Measurements from ENCODE around the gene FLNB.

Gene FLNB

DNA sequence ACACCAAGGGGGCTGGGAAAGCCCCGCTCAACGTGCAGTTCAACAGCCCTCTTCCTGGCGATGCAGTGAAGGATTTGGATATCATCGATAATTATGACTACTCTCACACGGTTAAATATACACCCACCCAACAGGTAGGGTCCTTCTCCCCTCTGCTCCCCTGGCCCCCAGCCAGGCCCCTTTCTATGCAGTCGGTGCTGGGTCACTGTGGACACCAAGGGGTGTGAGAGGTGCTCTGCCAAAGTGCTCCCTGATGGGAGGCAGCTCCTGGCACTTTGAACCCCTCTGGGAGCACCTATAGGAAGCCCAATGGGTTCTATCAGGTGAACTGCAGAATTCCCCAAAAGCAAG lies 103.9 kb downstream of the FLNB start:
- DNase-seq: no peak

DNA sequence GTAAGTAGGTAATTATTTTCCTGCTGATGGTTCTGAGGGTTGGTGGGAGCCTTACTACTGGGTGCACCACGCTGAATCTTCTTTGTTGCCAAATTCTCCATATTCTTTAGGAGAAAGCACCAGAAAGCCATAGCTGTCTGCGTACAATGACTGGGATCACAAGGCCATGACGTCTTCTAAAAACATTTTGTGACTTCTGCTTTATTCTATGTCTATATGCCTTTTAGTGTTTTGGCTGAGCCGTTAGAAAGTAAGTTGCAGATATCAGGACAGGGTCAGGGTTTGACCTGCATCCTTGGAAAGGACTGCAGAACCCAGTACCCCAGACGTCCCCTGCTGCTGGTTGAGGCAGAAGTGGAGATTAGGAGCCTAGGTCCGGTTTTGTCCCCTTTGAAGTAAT lies 107.0 kb downstream of the FLNB start:
- DNase-seq: no peak

GRCh38 chr3:58116161-58116955 lies 108.1 kb downstream of the FLNB start:
- DNase-seq: no peak

GRCh38 chr3:58116985-58117384 lies 108.8 kb downstream of the FLNB start:
- no peak for DNase-seq

DNA sequence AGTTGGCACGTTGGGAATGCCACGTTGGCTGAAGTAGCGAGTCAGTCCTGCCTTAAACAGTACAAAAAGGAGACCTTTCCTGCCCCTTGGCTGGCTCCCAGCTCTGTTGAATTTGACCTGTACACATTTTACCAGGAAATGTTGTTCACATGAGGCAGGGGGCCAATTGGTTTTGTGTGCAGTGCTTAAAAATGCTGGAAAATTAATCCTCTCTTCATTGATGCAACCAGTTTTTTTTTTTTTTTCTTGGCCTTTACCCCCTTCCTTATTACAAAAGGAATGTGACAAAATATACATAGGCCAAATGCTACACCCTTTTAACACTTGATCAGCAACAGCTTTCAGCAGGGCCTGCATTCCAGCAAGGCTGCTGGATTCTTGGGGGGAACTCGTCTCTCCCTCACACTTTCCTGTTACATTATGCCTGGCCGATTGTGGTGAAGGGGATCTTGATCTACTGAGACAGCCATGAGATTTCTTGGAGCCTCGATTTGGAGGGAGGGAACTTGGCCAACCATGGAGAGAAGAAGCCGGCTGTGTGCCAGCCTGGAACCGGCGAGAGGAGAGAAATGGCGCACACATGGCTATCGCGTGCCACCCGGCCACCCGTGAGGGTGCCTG lies 109.4 kb downstream of the FLNB start:
- DNase-seq: no peak

- no peak for DNase-seq
Observed at GRCh38 chr3:58119186-58119585, 111.0 kb downstream of the FLNB start.

DNA sequence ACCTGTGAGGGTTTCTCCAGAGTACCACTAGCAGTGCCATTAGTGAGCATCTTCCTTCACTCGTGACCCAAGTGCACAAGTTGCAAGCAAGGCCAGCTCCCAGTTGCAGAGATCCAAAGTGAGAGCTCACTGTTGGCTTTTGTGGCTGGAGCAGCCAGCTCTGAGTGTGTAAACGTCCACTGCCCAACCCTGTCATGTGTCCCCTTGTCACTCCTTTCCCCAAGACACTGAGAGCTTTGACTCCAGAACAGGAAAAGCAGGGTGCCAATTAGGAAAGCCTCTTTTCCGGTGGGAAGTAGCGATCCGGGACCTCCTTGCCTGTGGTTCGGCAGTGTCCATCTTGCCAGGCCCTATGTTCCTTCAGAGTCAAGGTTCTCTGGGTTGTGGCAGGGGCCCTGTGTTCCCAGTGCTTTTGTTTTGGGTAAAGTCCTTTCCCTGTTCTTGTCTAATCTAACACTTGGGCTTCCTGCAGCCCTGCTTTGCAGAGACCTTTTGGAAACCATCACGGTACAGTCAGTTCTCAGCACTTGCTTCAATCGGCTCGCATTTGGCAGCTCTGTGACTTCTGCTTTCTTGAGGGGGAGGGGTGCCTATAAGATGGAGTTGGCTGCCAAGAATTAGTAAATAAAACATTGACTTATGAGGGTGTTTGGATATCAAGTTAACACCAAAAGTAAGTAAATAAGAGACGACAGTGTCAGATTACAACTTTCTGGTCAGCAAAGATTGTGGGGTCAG lies 112.0 kb downstream of the FLNB start:
- no peak for DNase-seq

DNA sequence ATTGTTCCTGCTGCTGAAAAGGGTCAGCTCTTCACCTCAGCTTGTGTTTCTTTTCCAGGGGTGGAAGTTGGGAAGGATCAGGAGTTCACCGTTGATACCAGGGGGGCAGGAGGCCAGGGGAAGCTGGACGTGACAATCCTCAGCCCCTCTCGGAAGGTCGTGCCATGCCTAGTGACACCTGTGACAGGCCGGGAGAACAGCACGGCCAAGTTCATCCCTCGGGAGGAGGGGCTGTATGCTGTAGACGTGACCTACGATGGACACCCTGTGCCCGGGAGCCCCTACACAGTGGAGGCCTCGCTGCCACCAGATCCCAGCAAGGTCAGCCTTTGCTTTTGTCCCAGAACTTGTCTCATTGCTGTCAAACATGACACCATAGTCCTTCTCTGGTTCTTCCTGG lies 113.0 kb downstream of the FLNB start:
- DNase-seq: no peak

DNA sequence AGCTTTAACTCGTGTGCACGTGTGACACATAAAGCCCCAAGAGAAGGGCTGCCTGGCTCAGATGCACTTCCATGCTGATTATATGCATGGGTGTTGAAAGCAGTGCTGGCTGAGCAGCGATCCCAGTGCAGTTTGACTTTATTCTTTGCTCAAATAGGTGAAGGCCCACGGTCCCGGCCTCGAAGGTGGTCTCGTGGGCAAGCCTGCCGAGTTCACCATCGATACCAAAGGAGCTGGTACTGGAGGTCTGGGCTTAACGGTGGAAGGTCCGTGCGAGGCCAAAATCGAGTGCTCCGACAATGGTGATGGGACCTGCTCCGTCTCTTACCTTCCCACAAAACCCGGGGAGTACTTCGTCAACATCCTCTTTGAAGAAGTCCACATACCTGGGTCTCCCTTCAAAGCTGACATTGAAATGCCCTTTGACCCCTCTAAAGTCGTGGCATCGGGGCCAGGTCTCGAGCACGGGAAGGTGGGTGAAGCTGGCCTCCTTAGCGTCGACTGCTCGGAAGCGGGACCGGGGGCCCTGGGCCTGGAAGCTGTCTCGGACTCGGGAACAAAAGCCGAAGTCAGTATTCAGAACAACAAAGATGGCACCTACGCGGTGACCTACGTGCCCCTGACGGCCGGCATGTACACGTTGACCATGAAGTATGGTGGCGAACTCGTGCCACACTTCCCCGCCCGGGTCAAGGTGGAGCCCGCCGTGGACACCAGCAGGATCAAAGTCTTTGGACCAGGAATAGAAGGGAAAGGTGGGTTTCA lies 114.9 kb downstream of the FLNB start:
- DNase-seq: no peak

GRCh38 chr3:58124387-58124786 lies 116.2 kb downstream of the FLNB start:
- DNase-seq: no peak

- DNase-seq: no peak
Observed at GRCh38 chr3:58129041-58129770, 121.0 kb downstream of the FLNB start.

GRCh38 chr3:58130591-58130990 lies 122.4 kb downstream of the FLNB start:
- DNase-seq: no peak

- no peak for DNase-seq
Observed at GRCh38 chr3:58131101-58131825, 123.0 kb downstream of the FLNB start.

DNA sequence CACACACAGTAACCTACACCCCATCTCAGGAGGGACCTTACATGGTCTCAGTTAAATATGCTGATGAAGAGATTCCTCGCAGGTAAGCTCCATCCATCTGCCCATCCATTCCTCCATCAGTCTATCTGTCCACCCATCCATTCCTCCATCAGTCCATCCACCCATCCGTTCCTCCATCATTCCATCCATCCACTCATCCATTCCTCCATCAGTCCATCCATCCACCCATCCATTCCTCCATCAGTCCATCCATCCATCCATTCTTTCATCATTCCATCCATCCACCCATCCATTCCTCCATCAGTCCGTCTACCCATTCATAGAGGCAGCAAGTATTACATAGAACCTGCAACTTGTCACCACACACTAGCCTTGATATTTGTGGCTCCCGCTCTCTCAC lies 124.6 kb downstream of the FLNB start:
- no peak for DNase-seq

DNA sequence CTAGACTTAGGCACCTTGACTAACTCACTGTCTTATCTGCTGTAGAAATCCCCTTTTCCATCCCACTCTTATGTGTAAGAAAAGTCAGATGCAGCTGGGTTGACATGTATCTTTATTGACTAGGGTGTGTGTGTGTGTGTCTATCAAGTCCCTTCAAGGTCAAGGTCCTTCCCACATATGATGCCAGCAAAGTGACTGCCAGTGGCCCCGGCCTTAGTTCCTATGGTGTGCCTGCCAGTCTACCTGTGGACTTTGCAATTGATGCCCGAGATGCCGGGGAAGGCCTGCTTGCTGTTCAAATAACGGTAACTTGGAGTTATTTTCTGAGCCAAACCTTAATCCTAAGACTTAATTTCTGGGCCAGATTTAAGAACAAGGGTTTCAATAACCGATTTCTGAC lies 126.2 kb downstream of the FLNB start:
- no peak for DNase-seq

DNA sequence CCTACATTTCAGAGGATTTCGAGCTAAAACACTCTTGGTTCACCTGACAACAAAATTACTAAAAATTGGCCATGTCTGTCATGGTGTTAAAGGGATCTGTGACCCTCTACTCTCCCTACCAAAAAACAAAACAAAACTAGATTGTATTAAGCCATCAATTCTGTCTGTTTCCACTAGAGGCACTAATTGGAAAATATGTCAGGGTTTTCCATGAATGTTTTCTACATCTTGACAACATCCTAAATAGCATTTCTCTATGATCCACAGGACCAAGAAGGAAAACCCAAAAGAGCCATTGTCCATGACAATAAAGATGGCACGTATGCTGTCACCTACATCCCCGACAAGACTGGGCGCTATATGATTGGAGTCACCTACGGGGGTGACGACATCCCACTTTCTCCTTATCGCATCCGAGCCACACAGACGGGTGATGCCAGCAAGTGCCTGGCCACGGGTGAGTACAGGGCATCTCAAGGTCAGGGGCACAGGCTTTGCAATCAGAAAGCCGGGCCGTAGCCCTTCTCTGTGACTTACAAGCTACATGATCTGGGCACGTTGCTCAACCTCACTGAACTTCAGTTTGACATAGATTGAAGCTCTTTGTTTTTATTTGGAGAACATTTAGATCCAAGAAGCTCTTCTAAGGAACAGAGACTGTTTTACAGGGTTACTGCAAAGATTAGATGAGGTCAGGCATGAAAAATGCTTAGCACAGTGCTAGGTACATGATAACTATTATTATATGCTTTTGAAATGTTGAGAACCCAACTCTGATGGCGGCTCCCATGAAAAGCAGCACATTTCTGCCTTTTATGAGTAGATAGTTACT lies 127.7 kb downstream of the FLNB start:
- no peak for DNase-seq

DNA sequence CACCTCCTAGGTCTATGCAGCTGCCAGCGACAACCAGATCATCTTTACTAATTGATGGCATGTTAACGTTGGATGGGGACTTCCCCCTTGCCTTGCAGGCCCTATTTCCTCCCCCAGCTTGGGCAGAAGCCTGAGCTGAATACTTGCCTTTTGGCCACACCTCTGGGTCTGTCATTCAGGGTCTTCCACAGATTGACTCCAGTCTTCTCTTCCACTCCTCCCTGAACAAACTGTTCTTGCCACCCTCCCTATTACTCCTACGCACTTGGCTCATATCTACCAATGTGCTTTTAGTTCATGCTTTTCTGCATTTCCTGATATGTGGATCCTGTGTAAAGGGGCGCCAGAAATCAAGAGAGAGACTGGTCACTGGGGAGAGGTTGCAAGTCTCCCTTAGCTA lies 129.1 kb downstream of the FLNB start:
- no peak for DNase-seq

- no peak for DNase-seq
Observed at GRCh38 chr3:58141766-58142345, 133.6 kb downstream of the FLNB start.

- no peak for DNase-seq
Observed at GRCh38 chr3:58143417-58144055, 135.3 kb downstream of the FLNB start.

Measured in NCI-H187 (cell line).